ENCODE data around the gene MRPL24. TPM values are rescaled to one million over a fixed set of nuclear protein-coding genes. Genes with fewer than 3 reads are reported as not detected.

Gene MRPL24
- total RNA-seq, 4 donors from 2014 or later: 34.0 to 44.9 (median 41.5) TPM

DNA sequence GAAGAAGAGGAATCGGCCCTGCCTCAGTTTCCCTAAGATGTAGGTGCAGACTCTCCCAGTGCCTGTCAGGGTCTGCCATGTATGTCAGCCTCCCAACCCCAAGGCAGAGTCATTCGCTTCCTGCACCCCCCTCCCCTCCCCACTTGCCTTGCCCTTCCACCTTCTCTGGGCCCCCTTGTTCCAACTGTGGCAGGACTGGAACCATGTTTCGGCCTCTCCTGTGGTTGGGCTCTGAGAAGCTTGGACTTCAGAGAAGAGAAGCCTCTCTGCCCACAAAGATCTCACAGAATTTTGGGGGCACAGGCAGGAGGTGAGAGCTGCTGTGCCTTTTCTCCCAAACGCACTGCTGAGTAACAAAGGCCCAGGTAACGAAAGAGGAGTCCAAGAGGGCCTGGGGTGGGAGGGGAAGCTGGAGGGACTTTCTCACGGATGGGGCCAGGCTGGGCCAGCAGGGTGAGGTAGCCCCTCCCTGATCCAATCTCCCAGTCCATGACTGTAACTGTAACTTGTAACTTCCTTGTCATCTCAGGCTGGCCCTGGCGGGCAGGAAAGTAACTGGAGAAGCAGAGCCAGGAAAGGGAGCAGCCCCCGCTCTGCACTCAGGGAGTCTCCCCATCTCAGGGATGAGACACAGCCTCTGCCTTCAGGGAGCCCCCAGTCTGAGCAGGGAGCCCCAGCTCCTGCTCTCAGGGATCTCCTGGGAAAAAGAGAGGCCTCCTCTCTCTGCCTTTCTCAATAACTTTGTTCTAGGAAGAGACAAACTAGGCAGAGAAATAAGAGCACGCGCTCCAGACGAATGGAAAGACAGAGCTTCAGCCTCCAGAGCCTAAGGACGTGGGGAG, 46.8 kb downstream of the MRPL24 start:
- intact Hi-C loops (cut with DNase I; ENCODE audit: low total_unique reads): no loop called here
- H3K4me3 ChIP-seq (ENCODE audit: low read depth, poor library complexity, severe bottlenecking): no peak overlapping the region
- 59 to 68% methylated on average over 12 of the region's 12 CpGs for WGBS, 2 donors
- DNase-seq (ENCODE audit: low spot score in 2 of 2): no peak
- TF ChIP-seq POLR2A (IDR thresholded peaks at IDR 0.05) (no peak), CTCF (IDR thresholded peaks at IDR 0.05) (no peak)

- no peak overlapping the region for H3K4me3 ChIP-seq (ENCODE audit: low read depth, poor library complexity, severe bottlenecking)
- TF ChIP-seq CTCF (IDR thresholded peaks at IDR 0.05): no peak
- TF ChIP-seq POLR2A (IDR thresholded peaks at IDR 0.05): no peak
- intact Hi-C loops (cut with DNase I; ENCODE audit: low total_unique reads): loop anchor here (1.0 kb wide), 1 partner anchor 33 kb away; no protein-coding TSS in a partner anchor
- DNase-seq (ENCODE audit: low spot score in 2 of 2): no peak
- 47% methylated on average over 15 of the region's 16 CpGs for WGBS, 2 donors
These were observed 47.7 kb downstream of the MRPL24 start for GRCh38 chr1:156692925-156693847.

DNA sequence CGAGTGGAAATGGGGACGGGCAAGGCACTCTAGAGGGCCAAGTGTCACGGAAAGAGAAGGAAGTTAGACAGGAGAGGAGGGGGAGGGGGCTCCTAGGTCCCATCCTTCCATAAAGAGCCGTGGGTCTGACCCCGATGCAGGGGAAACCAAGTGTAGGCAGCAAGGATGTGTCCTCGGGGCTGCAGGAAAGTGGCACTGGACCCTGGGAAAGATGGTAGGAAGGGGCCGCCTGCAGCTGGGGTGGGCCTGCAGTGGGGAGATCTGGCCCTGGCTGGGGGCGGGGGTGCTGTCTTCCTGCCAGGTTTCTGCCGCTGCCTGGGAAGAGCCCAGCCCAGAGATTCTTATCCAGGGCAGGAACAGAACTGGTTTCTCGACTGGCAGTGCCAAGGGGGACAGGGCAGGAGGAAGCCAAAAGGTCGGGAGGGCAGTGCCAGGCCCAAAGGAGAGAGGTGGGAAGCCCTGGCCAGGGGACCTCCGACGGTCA, 48.4 kb downstream of the MRPL24 start:
- intact Hi-C loops (cut with DNase I; ENCODE audit: low total_unique reads): loop anchor here (1.0 kb wide), 1 partner anchor 34 kb away; no protein-coding TSS in a partner anchor
- TF ChIP-seq CTCF (IDR thresholded peaks at IDR 0.05): no peak
- no peak for TF ChIP-seq POLR2A (IDR thresholded peaks at IDR 0.05)
- 8 to 11% methylated on average over 12 to 13 of the region's 13 CpGs for WGBS, 2 donors
- no peak overlapping the region for H3K4me3 ChIP-seq (ENCODE audit: low read depth, poor library complexity, severe bottlenecking)
- no peak for DNase-seq (ENCODE audit: low spot score in 2 of 2)

DNA sequence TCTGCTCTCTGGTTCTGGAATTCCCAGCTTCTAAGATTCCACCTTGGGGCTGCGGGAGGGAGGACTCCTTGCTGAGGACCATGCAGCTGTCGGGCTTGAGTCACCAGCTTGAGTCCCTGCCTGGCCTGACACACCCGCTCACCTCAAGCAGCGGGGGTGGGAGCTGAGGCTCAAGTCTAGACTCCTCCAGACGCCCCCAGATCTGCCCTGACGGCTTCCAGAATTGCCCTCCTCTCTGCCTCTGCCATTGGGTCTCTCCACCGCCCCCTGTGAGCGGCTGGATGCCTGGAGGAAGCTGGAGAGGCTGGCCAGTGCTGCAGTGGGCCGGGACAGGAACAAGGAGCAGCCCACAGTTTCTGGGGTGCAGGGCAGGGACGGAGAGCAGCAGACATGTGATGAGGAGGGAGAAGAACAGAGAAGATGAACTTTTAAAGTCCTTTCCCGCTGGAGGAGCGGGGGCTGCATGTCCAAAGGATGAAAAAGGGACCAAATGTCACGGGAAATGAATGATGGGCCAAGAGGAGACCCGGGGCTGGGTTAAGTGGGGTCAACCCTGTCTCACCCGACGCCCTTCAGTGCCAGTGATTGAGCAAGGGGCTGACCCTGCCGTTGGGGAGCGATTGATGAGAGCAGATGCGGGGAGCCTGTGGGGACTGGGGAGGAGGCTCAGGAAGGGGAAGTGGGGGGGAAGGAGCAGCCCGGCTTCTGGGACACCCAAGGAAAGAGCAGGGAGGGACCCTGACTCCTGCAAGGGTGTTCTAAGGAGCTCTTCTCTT, 49.0 kb downstream of the MRPL24 start:
- WGBS, 2 donors: 18 to 19% methylated on average over 19 to 20 of the region's 20 CpGs
- TF ChIP-seq CTCF (IDR thresholded peaks at IDR 0.05): no peak
- TF ChIP-seq POLR2A (IDR thresholded peaks at IDR 0.05): no peak
- no peak for DNase-seq (ENCODE audit: low spot score in 2 of 2)
- intact Hi-C loops (cut with DNase I; ENCODE audit: low total_unique reads): loop anchor here (1.0 kb wide), 1 partner anchor 34 kb away; no protein-coding TSS in a partner anchor
- no peak overlapping the region for H3K4me3 ChIP-seq (ENCODE audit: low read depth, poor library complexity, severe bottlenecking)

GRCh38 chr1:156691191-156691590, 49.7 kb downstream of the MRPL24 start:
- WGBS, 2 donors: 77 to 85% methylated on average over 8 to 10 of the region's 10 CpGs
- intact Hi-C loops (cut with DNase I; ENCODE audit: low total_unique reads): no loop called here
- no peak for DNase-seq (ENCODE audit: low spot score in 2 of 2)

More at GRCh38 chr1:156691191-156691590, 49.7 kb downstream of the MRPL24 start:
- TF ChIP-seq CTCF (IDR thresholded peaks at IDR 0.05) (no peak), POLR2A (IDR thresholded peaks at IDR 0.05) (no peak)
- H3K4me3 ChIP-seq (ENCODE audit: low read depth, poor library complexity, severe bottlenecking): no peak overlapping the region
